ENCODE results near the gene ST8SIA1.

ST8SIA1 gene

GRCh38 chr12:22204391-22204790, 130.1 kb downstream of the ST8SIA1 start:
- H3K79me2 ChIP-seq (ENCODE audit: control insufficient read depth, low read length), result no peaks in the 10 kb centered on the region

GRCh38 chr12:22202847-22203246, 131.7 kb downstream of the ST8SIA1 start:
- TF ChIP-seq EZH2phosphoT487 (IDR thresholded peaks at IDR 0.05; ENCODE audit: borderline replicate concordance, low read length) (no peak), CTCF (IDR thresholded peaks at IDR 0.05; ENCODE audit: low read depth, low read length, poor library complexity, severe bottlenecking) (no peak)

More at GRCh38 chr12:22204391-22204790, 130.1 kb downstream of the ST8SIA1 start:
- Histone ChIP-seq H3K4me1 (ENCODE audit: control insufficient read depth, low read length) (no peaks in the 10 kb centered on the region), H3K9me3 (ENCODE audit: control insufficient read depth, insufficient read depth, low read length) (no peaks in the 10 kb centered on the region; the same call in 1 of the 2 replicates), H3F3A (ENCODE audit: control insufficient read depth, insufficient read depth) (no peaks in the 10 kb centered on the region), H3K4me3 (ENCODE audit: low read length) (no peak overlapping the region), H3K36me3 (ENCODE audit: control insufficient read depth, low read length) (no peaks in the 10 kb centered on the region), H4K20me1 (ENCODE audit: control insufficient read depth, insufficient read depth, low read depth, low read length) (no peaks in the 10 kb centered on the region), H3K4me2 (ENCODE audit: low read length) (no peak overlapping the region), H3K27me3 (ENCODE audit: control insufficient read depth, low read length) (no peaks in the 10 kb centered on the region), H3K27ac (ENCODE audit: low read depth, low read length) (no peak overlapping the region), H3K9me2 (replicated peaks; ENCODE audit: control insufficient read depth, low read length) (no peaks in the 10 kb centered on the region)
- TF ChIP-seq CTCF (IDR thresholded peaks at IDR 0.05; ENCODE audit: low read depth, low read length, poor library complexity, severe bottlenecking), result no peak
- TF ChIP-seq EZH2phosphoT487 (IDR thresholded peaks at IDR 0.05; ENCODE audit: borderline replicate concordance, low read length), result no peak

GRCh38 chr12:22201101-22201500, 133.4 kb downstream of the ST8SIA1 start:
- Histone ChIP-seq H3K4me1 (ENCODE audit: control insufficient read depth, low read length) (no peaks in the 10 kb centered on the region), H4K20me1 (ENCODE audit: control insufficient read depth, insufficient read depth, low read depth, low read length) (no peaks in the 10 kb centered on the region), H3K4me3 (ENCODE audit: low read length) (no peak overlapping the region), H3K79me2 (ENCODE audit: control insufficient read depth, low read length) (no peaks in the 10 kb centered on the region), H3K9me2 (replicated peaks; ENCODE audit: control insufficient read depth, low read length) (no peaks in the 10 kb centered on the region), H3K27me3 (ENCODE audit: control insufficient read depth, low read length) (no peaks in the 10 kb centered on the region), H3K27ac (ENCODE audit: low read depth, low read length) (no peak overlapping the region), H3K36me3 (ENCODE audit: control insufficient read depth, low read length) (no peaks in the 10 kb centered on the region), H3K4me2 (ENCODE audit: low read length) (no peak overlapping the region), H3K9me3 (ENCODE audit: control insufficient read depth, insufficient read depth, low read length) (no peaks in the 10 kb centered on the region; the same call in 1 of the 2 replicates), H3F3A (ENCODE audit: control insufficient read depth, insufficient read depth) (no peaks in the 10 kb centered on the region)
- TF ChIP-seq CTCF (IDR thresholded peaks at IDR 0.05; ENCODE audit: low read depth, low read length, poor library complexity, severe bottlenecking) (no peak), EZH2phosphoT487 (IDR thresholded peaks at IDR 0.05; ENCODE audit: borderline replicate concordance, low read length) (no peak)

More at GRCh38 chr12:22202847-22203246, 131.7 kb downstream of the ST8SIA1 start:
- Histone ChIP-seq H3K79me2 (ENCODE audit: control insufficient read depth, low read length) (no peaks in the 10 kb centered on the region), H3K9me3 (ENCODE audit: control insufficient read depth, insufficient read depth, low read length) (no peaks in the 10 kb centered on the region; the same call in 1 of the 2 replicates), H4K20me1 (ENCODE audit: control insufficient read depth, insufficient read depth, low read depth, low read length) (no peaks in the 10 kb centered on the region), H3F3A (ENCODE audit: control insufficient read depth, insufficient read depth) (no peaks in the 10 kb centered on the region), H3K4me1 (ENCODE audit: control insufficient read depth, low read length) (no peaks in the 10 kb centered on the region), H3K27me3 (ENCODE audit: control insufficient read depth, low read length) (no peaks in the 10 kb centered on the region), H3K9me2 (replicated peaks; ENCODE audit: control insufficient read depth, low read length) (no peaks in the 10 kb centered on the region), H3K4me3 (ENCODE audit: low read length) (no peak overlapping the region), H3K36me3 (ENCODE audit: control insufficient read depth, low read length) (no peaks in the 10 kb centered on the region), H3K27ac (ENCODE audit: low read depth, low read length) (no peak overlapping the region), H3K4me2 (ENCODE audit: low read length) (no peak overlapping the region)
